Heart left ventricle (tissue), 13 donors: ENCODE measurements around the gene ITGB4.

ENCODE experiments used
- POLR2A ChIP-seq, 2 donors: fragments of 450-650 bp; IDR thresholded peaks; one replicate each; pipeline ENCODE4 v1.6.1; 2017; ENCODE audit warnings: antibody characterized with exemption in 2 of 2, mild to moderate bottlenecking in 2 of 2, moderate library complexity in 2 of 2
- TF ChIP-seq, protein P1 (sequence below), 12 donors: fragments of 200-600 bp; sonication (generic) in 4 of 12; IDR thresholded peaks; one replicate each; pipeline versions ENCODE4 v1.5.0 to v1.8.0; 2018 to 2022; ENCODE audit warnings: antibody characterized with exemption in 12 of 12, mild to moderate bottlenecking in 5 of 12
- donor health status: ischemic (EF 13 %, LVEDD 7.1; RV severe dilation, severe dysfunction).
- donor health status: DM: no; HTN: yes; CAD: no.
- donor health status: DM: no; HTN: no; CAD: no.
- donor health status: ischemic (EF 25% LVEDD 6.9; RV normal size, moderate dysfunction).
- donor health status: ischemic (EF 25% LVEDD 5.7; RV mildly dilated, moderate dysfunction).
- donor health status: ischemic (EF 35%, LVEDD 5.7; RV mildly dilated, moderate dysfunction).
- donor health status: nonischemic (EF 11% LVEDD 7.7; RV severe dilation, severe dysfunction).
- donor health status: DM: yes; HTN: yes; CAD: no.
- donor health status: PGD.
- donor health status: ischemic (EF 29% LVEDD 5.4; RV normal size, mild dysfunction).
- donor health status: nonischemic (EF 23%, LVEDD 6.1; RV moderate dilation, normal function).

DNA sequence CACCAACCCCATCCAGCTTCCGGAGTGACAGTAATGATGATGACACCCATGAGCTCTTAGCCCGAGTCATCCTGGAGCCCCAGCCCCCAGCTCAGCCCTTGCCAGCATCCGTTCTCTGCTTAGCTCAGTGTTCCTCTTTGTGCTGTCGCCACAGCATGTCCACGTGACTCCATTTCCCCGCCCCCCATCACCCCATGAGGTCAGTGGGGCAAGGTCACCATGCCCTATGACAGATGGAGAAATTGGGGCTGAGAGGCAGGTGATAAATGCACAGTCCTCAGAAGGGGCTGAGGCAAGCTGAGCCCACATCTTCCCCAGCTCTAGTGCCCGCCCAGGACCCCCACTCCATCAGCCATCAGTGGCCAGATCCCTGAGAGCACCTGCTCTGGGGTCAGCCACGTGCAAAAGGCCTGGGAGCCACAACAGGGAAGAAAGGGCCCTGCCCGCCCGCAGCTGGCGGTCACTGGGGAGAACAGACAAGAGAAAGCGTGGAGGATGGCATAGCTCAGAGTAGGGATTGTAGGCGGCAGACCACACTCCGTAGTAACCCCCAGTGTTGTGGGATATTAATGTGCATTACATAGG, 17.1 kb downstream of the ITGB4 start:
- TF ChIP-seq, protein P1, sequence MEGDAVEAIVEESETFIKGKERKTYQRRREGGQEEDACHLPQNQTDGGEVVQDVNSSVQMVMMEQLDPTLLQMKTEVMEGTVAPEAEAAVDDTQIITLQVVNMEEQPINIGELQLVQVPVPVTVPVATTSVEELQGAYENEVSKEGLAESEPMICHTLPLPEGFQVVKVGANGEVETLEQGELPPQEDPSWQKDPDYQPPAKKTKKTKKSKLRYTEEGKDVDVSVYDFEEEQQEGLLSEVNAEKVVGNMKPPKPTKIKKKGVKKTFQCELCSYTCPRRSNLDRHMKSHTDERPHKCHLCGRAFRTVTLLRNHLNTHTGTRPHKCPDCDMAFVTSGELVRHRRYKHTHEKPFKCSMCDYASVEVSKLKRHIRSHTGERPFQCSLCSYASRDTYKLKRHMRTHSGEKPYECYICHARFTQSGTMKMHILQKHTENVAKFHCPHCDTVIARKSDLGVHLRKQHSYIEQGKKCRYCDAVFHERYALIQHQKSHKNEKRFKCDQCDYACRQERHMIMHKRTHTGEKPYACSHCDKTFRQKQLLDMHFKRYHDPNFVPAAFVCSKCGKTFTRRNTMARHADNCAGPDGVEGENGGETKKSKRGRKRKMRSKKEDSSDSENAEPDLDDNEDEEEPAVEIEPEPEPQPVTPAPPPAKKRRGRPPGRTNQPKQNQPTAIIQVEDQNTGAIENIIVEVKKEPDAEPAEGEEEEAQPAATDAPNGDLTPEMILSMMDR (IDR thresholded peaks at IDR 0.05) = no peak
- TF ChIP-seq POLR2A (IDR thresholded peaks at IDR 0.05) = no peak
